Small intestine (tissue), 7 donors: Measurements from ENCODE around the gene DSTYK. TPM values are rescaled to one million over a fixed set of nuclear protein-coding genes. Genes with fewer than 3 reads are reported as not detected.
A peak's percentile ranks its signal among the peaks of the same experiment; 100 is the strongest.

Source experiments
- DNase-seq, 2 donors: peaks; one replicate each; pipeline versions ENCODE4 v3.0.0 to v3.0.0-alpha.2; 2013
- FAIRE-seq: peaks from 2 replicates; lab custom pipeline; 2012; peaks lifted over from hg19 to GRCh38; lab: Jason Lieb, UNC
- H3K27ac ChIP-seq, 3 donors: one replicate each; pipeline ENCODE4 v1.5.1; 2013; ENCODE audit warnings: low read length in 2 of 3, mild to moderate bottlenecking in 2 of 3, control low read depth in 1 of 3, inconsistent platforms in 1 of 3, low read depth in 1 of 3, moderate library complexity in 1 of 3
- H3K27me3 ChIP-seq, 3 donors: one replicate each; pipeline ENCODE4 v1.6.1; 2013; ENCODE audit warnings: low read length in 3 of 3, inconsistent platforms in 1 of 3; ENCODE audit not compliant: control insufficient read depth in 3 of 3, insufficient read depth in 3 of 3
- H3K36me3 ChIP-seq, 3 donors: one replicate each; pipeline ENCODE4 v1.6.1; 2013; ENCODE audit warnings: low read length in 3 of 3, inconsistent platforms in 1 of 3, low read depth in 1 of 3, mild to moderate bottlenecking in 1 of 3, moderate library complexity in 1 of 3; ENCODE audit not compliant: control insufficient read depth in 3 of 3, insufficient read depth in 2 of 3
- H3K4me1 ChIP-seq, 3 donors: one replicate each; pipeline ENCODE4 v1.6.1; 2013; ENCODE audit warnings: low read length in 2 of 3, inconsistent platforms in 1 of 3, low read depth in 1 of 3, mild to moderate bottlenecking in 1 of 3, moderate library complexity in 1 of 3; ENCODE audit not compliant: control insufficient read depth in 3 of 3, insufficient read depth in 2 of 3
- H3K4me3 ChIP-seq, 3 donors: one replicate each; pipeline ENCODE4 v1.5.1; 2013; ENCODE audit warnings: low read length in 3 of 3, control low read depth in 1 of 3, inconsistent platforms in 1 of 3, low read depth in 1 of 3, mild to moderate bottlenecking in 1 of 3, moderate library complexity in 1 of 3
- H3K9me3 ChIP-seq, 2 donors: one replicate each; pipeline ENCODE4 v1.6.1; 2013; ENCODE audit warnings: low read depth in 1 of 2, low read length in 1 of 2; ENCODE audit not compliant: control insufficient read depth in 2 of 2, insufficient read depth in 1 of 2
- WGBS, 3 donors: extraction: QIAGEN DNeasy Blood & Tissue Kit; methylation state at CpG; one replicate each; pipeline ENCODE4 v1.1.7; 2013; 5-methylcytosine and 5-hydroxymethylcytosine counted together
- polyA plus RNA-seq, 4 donors: library from polyadenylated mRNA; stranded (reverse) in 3 of 4; unstranded in 1 of 4; fragments of 200-250 nt in 3 of 4; fragments of 120-200 nt in 1 of 4; gene quantifications; one replicate each; pipeline versions ENCODE4 v1.2.1 to v1.2.3, GENCODE V29; 2013
- donor health status: healthy with polysubstance abuse.
- donor health status: control.
- donor health status: control.
- donor health status: Bipolar disorder and iron deficiency.
- donor health status: healthy.

The DSTYK gene
- polyA plus RNA-seq, 4 donors: 1.1 to 4.8 (median 2.3) TPM

DNA sequence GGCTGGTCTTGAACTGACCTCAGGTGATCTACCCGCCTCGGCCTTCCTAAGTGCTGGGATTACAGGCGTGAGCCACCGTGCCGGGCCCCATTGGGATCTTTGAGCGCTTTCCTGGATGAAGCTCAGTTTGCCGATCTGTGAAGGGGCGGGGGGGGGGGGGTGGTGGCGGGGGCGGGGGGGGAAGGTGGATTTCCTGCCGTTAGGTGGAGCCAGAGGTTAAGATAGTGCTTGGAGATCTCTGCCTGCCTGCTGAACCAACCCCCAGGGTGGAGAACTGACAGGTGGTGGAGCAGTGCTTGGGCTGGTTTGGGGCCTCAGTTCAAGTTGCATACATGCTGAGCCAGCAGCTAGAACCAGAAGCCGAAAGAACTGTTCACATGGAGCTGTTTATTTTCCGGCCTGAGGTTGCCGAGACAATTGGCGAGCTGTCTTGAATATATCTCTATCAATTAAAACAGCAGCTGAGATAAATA is 17.9 kb upstream of the DSTYK start:
- H3K36me3 ChIP-seq: no peaks in the 10 kb centered on the region
- no peaks in the 10 kb centered on the region for H3K9me3 ChIP-seq
- H3K4me3 ChIP-seq: no peak overlapping the region
- peaks cover 0 to 31% (median 2%) of the 10 kb centered on the region in 3 donors for H3K27me3 ChIP-seq
- peaks cover 0 to 12% (median 3%) of the 10 kb centered on the region in 3 donors for H3K4me1 ChIP-seq
- FAIRE-seq: no peak
- WGBS, 3 donors: 1 to 4% (median 2%) methylated on average over 12 to 15 of the region's 15 CpGs
- peak overlapping the region in 1 of 3 donors; percentile 3 for H3K27ac ChIP-seq
- peak; percentile 55 to 59 for DNase-seq

DNA sequence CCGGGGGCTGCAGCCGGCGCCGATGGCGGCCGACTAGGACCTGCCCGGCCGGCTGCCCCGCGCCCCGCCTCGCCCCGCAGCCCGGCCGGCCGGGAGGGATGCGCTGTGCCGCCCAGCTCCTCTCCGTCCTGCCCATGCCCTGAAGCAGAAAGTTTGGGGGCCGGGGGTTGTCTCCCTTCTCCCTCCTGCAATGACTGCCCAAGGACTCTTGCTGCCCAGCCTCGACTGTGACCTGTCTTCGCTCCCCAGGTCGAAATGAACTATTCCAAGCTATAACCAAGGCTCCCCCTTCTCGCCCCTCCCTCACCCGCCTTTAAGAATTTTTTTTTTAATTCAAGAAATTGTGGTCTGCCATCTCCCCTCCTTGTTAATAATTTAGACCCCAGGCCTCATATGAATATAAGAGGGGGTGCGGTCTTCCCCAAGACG is 16.6 kb upstream of the DSTYK start:
- peak overlapping the region; percentile 45 to 67 (median 49) for H3K4me3 ChIP-seq
- H3K4me1 ChIP-seq: peaks cover 0 to 12% (median 3%) of the 10 kb centered on the region in 3 donors
- peaks cover 0 to 31% (median 2%) of the 10 kb centered on the region in 3 donors for H3K27me3 ChIP-seq
- FAIRE-seq (no peak), DNase-seq (no peak)
- H3K27ac ChIP-seq: no peak overlapping the region
- no peaks in the 10 kb centered on the region for H3K9me3 ChIP-seq
- H3K36me3 ChIP-seq: no peaks in the 10 kb centered on the region
- WGBS, 3 donors: 1% methylated on average over 18 to 27 of the region's 27 CpGs

DNA sequence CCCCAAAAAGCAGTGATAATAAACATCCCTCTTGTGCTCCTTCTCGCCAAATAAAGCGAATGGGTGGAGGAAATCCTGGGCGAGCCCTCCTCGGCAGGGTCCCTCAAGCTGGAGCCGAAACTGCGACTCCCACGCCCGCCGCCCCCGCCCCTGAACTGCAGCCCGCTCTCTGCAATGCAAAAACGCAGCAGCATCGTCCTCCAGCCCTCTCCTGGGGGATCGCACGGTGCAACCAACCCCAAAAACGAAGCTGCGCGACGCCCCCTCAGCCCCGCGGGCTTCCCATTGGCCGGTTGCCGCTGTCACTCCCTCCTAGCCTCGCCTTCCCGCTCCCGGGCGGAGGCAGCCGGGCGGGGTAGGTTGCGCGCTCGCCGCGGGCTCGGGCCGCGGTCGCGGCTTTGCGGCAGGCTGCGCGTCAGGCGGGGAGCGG is 16.1 kb upstream of the DSTYK start, which contains the start of gene TMCC2:
TSS of gene TMCC2 (plus strand) at position 363 of the 430 bp plus-strand sequence. CDS start 619 bp downstream, outside the sequence.
- FAIRE-seq (no peak), DNase-seq (peak; percentile 56 to 86)
- peak within 1 kb of the TSS; percentile 49 to 67 (median 59) for H3K4me3 ChIP-seq
- WGBS, 3 donors: 0 to 1% (median 1%) methylated on average over 42 to 44 of the region's 44 CpGs
- H3K36me3 ChIP-seq: no peaks in the 10 kb centered on the region
- H3K4me1 ChIP-seq: peaks cover 0 to 12% (median 3%) of the 10 kb centered on the region in 3 donors
- H3K27me3 ChIP-seq: peaks cover 0 to 31% (median 2%) of the 10 kb centered on the region in 3 donors
- no peak within 1 kb of the TSS for H3K27ac ChIP-seq
- no peaks in the 10 kb centered on the region for H3K9me3 ChIP-seq

DNA sequence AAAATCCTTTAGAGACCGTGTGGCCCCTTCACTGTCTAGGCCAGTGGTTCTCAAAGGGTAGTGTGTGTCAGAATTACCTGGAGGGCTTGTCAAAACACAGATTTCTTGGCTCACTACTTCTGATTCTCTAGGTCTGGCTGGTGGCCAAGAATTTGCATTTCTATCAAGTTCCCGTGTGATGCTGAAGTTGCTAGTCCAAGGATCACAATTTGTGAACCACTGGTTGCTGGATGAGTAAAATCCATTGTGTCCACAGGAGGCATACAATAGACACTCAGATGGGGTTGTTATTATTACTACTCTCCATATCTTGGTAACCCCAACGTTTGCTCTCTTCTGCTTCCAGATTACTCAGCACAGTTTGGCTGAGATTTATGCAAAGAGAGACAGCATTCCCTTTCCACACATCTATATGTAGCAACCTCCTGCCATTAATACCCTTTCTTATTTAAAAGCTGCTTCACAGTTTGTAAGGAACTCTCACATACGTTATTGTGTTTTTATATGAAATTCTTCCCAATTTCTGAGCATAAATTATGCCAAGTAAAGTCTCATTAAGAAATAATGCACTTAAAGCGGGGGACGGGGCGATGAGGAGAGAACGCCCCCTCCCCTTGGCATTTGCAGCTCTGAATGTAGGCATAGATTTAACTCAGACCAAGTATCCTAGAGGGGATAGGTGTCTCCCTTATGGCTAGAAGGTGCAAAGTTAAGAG is 15.5 kb upstream of the DSTYK start:
- no peak overlapping the region for H3K27ac ChIP-seq
- no peaks in the 10 kb centered on the region for H3K36me3 ChIP-seq
- H3K9me3 ChIP-seq: no peaks in the 10 kb centered on the region
- H3K4me3 ChIP-seq: peak overlapping the region; percentile 49 to 67 (median 59)
- DNase-seq (peak; percentile 28 to 35), FAIRE-seq (no peak)
- peaks cover 0 to 12% (median 3%) of the 10 kb centered on the region in 3 donors for H3K4me1 ChIP-seq
- peaks cover 0 to 31% (median 2%) of the 10 kb centered on the region in 3 donors for H3K27me3 ChIP-seq
- WGBS, 3 donors: 9 to 14% (median 12%) methylated on average over 8 of the region's 8 CpGs

DNA sequence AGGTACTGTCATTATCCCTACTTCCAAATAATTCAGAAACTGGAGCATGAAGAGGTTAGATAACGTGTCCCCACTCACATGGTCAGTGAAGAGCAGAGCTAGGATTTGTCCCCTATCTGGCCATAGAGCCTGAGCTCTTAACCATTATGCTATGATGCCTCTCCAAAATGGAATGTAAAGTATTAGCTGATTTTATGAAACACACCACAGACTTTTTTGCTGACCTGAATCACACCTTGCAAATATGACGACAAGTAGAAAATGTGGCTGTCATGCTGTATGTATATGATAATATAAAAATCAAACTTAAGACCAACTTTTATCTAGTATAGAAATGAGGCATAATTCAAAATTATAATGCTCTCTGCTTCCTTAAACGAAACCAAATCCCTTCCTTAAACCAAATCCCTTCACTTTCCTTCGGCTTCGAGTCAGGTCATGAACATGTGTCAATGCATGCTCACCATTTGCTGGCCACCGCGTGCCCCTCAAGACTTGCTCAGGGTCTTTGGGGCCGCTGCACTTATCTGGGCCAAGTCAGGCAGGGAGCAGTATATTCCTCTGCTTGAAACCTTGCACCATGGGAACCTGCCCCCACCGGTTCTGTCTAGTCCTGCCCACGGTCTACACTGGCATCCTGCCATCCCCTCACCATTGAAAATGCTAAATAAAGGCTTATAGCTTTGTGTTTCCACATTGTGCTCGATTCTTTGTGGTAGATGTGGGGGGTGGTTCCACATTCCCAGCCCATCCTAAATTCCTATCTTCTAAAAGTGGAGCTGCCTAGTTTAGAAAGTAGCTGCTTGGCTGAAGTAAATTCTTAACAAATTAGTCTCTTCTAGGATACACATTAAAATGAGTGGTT is 14.6 kb upstream of the DSTYK start:
- peaks cover 0 to 12% (median 3%) of the 10 kb centered on the region in 3 donors for H3K4me1 ChIP-seq
- H3K36me3 ChIP-seq: no peaks in the 10 kb centered on the region
- FAIRE-seq: no peak
- no peaks in the 10 kb centered on the region for H3K9me3 ChIP-seq
- no peak overlapping the region for H3K4me3 ChIP-seq
- 50 to 68% (median 58%) methylated on average over 11 of the region's 11 CpGs for WGBS, 3 donors
- DNase-seq: no peak
- no peak overlapping the region for H3K27ac ChIP-seq
- peaks cover 0 to 31% (median 2%) of the 10 kb centered on the region in 3 donors for H3K27me3 ChIP-seq

DNA sequence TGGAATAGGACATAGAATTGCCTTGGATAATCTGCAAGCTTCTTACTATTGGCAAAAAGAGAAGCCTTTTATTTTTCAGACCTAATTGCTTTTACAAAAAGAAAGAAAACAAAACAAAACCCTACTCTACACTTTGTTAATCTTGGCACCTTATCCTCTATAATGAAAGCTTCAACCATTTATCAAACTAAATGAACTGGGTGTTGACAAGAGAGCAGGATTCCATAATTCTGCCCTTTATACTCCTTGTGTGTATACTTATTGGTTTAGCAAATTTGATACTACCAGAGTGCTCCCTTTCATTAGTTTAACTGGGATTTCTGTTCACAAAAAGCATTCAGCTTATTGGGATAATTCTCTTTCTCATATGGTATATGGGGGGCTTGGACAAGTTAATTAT is 13.2 kb upstream of the DSTYK start:
- H3K9me3 ChIP-seq: no peaks in the 10 kb centered on the region
- no peak overlapping the region for H3K4me3 ChIP-seq
- no peak for DNase-seq
- peaks cover 0 to 31% (median 2%) of the 10 kb centered on the region in 3 donors for H3K27me3 ChIP-seq
- no peak overlapping the region for H3K27ac ChIP-seq
- peaks cover 0 to 9% (median 2%) of the 10 kb centered on the region in 3 donors for H3K4me1 ChIP-seq
- H3K36me3 ChIP-seq: no peaks in the 10 kb centered on the region
- FAIRE-seq: no peak

DNA sequence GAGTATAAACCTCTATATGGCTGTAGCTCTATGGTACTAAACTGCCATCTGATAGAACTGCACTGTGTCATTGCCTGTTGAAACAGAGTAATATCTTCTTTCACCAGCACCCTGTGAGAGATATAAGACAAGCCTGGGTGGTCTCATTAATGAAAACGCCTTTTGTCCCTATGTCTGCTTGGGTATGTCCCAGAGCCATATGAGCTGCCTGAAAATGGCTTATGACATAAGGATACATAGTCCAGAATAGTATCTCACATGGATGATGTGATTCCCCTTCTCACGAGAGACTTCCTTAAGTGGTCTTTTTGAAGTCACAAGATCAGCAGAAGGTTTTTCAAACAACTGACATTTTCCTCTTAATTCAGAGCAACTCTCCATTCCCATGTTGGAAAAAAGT is 8.9 kb upstream of the DSTYK start:
- DNase-seq (no peak), FAIRE-seq (no peak)
- 46 to 61% (median 58%) methylated on average over 2 of the region's 2 CpGs for WGBS, 3 donors

DNA sequence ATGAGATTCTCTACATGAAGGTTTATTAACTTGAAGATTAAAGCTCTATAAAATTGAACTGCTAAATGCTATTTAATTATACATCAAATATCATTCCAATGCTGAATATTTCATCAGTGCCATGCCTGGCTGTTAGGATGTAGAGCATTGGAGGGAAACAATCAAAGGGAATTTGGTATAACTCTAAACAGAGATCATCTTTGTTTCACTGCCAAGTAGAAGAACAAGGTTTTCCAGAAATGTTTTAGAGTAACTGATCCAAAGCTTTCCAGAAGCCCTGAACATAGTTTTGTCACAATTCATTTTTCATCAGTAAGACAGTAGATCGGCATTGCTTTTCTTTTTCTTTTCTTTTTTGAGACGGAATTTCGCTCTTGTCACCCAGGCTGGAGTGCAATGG is 5.9 kb upstream of the DSTYK start:
- Histone ChIP-seq H3K27ac (no peak overlapping the region), H3K4me3 (no peak overlapping the region), H3K27me3 (peaks cover 0 to 6% (median 0%) of the 10 kb centered on the region in 3 donors), H3K9me3 (no peaks in the 10 kb centered on the region), H3K36me3 (no peaks in the 10 kb centered on the region), H3K4me1 (no peaks in the 10 kb centered on the region)
- 63 to 93% (median 90%) methylated on average over 3 of the region's 3 CpGs for WGBS, 3 donors
- DNase-seq: no peak
- no peak for FAIRE-seq

More for the DNA sequence above, 8.9 kb upstream of the DSTYK start:
- Histone ChIP-seq H3K4me3 (no peak overlapping the region), H3K4me1 (no peaks in the 10 kb centered on the region), H3K36me3 (no peaks in the 10 kb centered on the region), H3K9me3 (no peaks in the 10 kb centered on the region), H3K27ac (no peak overlapping the region), H3K27me3 (peaks cover 0 to 5% (median 0%) of the 10 kb centered on the region in 3 donors)
